Stimulated activated naive CD4-positive, alpha-beta T cell treated with Interleukin-2 at 50 U/mL for 16 hours (primary cell): ENCODE data around the gene TLX1.

Source experiments
- DNase-seq: peaks from one replicate; lab custom pipeline; 2025; lab: John Stamatoyannopoulos, UW

Gene TLX1

GRCh38 chr10:101130984-101131961, at the start of gene TLX1:
TLX1 (plus strand) TSS chr10:101131300; CDS start chr10:101131542, 242 bp downstream.
- DNase-seq: no peak

GRCh38 chr10:101085846-101086245, 45.3 kb upstream of the TLX1 start:
- no peak for DNase-seq

- no peak for DNase-seq
These were observed 43.7 kb upstream of the TLX1 start for GRCh38 chr10:101087376-101087775.

GRCh38 chr10:101087965-101088364, 43.1 kb upstream of the TLX1 start:
- DNase-seq: no peak

- DNase-seq: no peak
These were observed 41.4 kb upstream of the TLX1 start for GRCh38 chr10:101089520-101090299.

GRCh38 chr10:101090597-101090996, 40.5 kb upstream of the TLX1 start:
- DNase-seq: no peak

GRCh38 chr10:101091546-101092290, 39.4 kb upstream of the TLX1 start:
- DNase-seq: no peak

GRCh38 chr10:101092881-101093354, 38.2 kb upstream of the TLX1 start:
- DNase-seq: no peak

- no peak for DNase-seq
These were observed 36.8 kb upstream of the TLX1 start for GRCh38 chr10:101094121-101094879.

GRCh38 chr10:101095004-101095403, 36.1 kb upstream of the TLX1 start:
- DNase-seq: no peak

- peak; percentile 55 for DNase-seq
These were observed 35.4 kb upstream of the TLX1 start for GRCh38 chr10:101095550-101096213.

- DNase-seq: no peak
These were observed 34.7 kb upstream of the TLX1 start for GRCh38 chr10:101096378-101096777.

GRCh38 chr10:101097881-101098280, 33.2 kb upstream of the TLX1 start:
- DNase-seq: no peak

- no peak for DNase-seq
These were observed 31.2 kb upstream of the TLX1 start for GRCh38 chr10:101099901-101100300.

- no peak for DNase-seq
These were observed 29.7 kb upstream of the TLX1 start for GRCh38 chr10:101101372-101101881.

- DNase-seq: no peak
These were observed 27.7 kb upstream of the TLX1 start for GRCh38 chr10:101103430-101103829.

- no peak for DNase-seq
These were observed 24.7 kb upstream of the TLX1 start for GRCh38 chr10:101106351-101106750.

GRCh38 chr10:101107771-101108170, 23.3 kb upstream of the TLX1 start:
- DNase-seq: no peak

GRCh38 chr10:101110856-101111523, 20.1 kb upstream of the TLX1 start:
- no peak for DNase-seq

GRCh38 chr10:101111547-101111946, 19.6 kb upstream of the TLX1 start:
- DNase-seq: no peak
